WTC11 (cell line): Measurements from ENCODE around the gene PCGF1.

Experiments used
- CBFB ChIP-seq: sonication (generic); formaldehyde crosslinking; IDR thresholded peaks from 2 replicates; pipeline ENCODE4 v1.8.1; 2022; ENCODE audit warnings: mild to moderate bottlenecking, low read depth, missing genetic modification reagents
- CREB1 ChIP-seq: sonication (generic); formaldehyde crosslinking; IDR thresholded peaks from 2 replicates; pipeline ENCODE4 v1.8.0; 2023; ENCODE audit warnings: mild to moderate bottlenecking, missing genetic modification reagents
- ELF4 ChIP-seq: sonication (generic); formaldehyde crosslinking; IDR thresholded peaks from 2 replicates; pipeline ENCODE4 v1.8.1; 2022; ENCODE audit warnings: low read depth, mild to moderate bottlenecking, moderate library complexity, missing genetic modification reagents
- FOXK1 ChIP-seq: sonication (generic); formaldehyde crosslinking; IDR thresholded peaks from 2 replicates; pipeline ENCODE4 v1.8.0; 2022; ENCODE audit warnings: mild to moderate bottlenecking, moderate library complexity, missing genetic modification reagents
- SP1 ChIP-seq: sonication (generic); formaldehyde crosslinking; conservative IDR thresholded peaks from 2 replicates; pipeline ENCODE4 v1.8.1; 2022; ENCODE audit warnings: missing genetic modification reagents
- ZNF138 ChIP-seq: sonication (generic); formaldehyde crosslinking; conservative IDR thresholded peaks from 2 replicates; pipeline ENCODE4 v1.8.1; 2022; ENCODE audit warnings: mild to moderate bottlenecking, moderate library complexity, missing genetic modification reagents
- TF ChIP-seq, protein P1 (sequence below): sonication (generic); formaldehyde crosslinking; IDR thresholded peaks from 2 replicates; pipeline ENCODE4 v1.8.0; 2022; ENCODE audit warnings: mild to moderate bottlenecking, missing genetic modification reagents
- TF ChIP-seq, protein P2 (sequence below): sonication (generic); formaldehyde crosslinking; IDR thresholded peaks from 2 replicates; pipeline ENCODE4 v1.8.1; 2023; ENCODE audit warnings: mild to moderate bottlenecking, moderate library complexity, missing genetic modification reagents
- TF ChIP-seq, protein P3 (sequence below): fragments of 200-600 bp; IDR thresholded peaks from 2 replicates; pipeline ENCODE4 v1.8.0; 2022; ENCODE audit warnings: antibody characterized with exemption
- TF ChIP-seq, protein P4 (sequence below): sonication (generic); formaldehyde crosslinking; IDR thresholded peaks from 2 replicates; pipeline ENCODE4 v1.8.0; 2023; ENCODE audit warnings: missing genetic modification reagents, mild to moderate bottlenecking, borderline replicate concordance
- TF ChIP-seq, protein P5 (sequence below): sonication (generic); formaldehyde crosslinking; conservative IDR thresholded peaks from 2 replicates; pipeline ENCODE4 v1.8.1; 2022; ENCODE audit warnings: mild to moderate bottlenecking, missing genetic modification reagents

DNA sequence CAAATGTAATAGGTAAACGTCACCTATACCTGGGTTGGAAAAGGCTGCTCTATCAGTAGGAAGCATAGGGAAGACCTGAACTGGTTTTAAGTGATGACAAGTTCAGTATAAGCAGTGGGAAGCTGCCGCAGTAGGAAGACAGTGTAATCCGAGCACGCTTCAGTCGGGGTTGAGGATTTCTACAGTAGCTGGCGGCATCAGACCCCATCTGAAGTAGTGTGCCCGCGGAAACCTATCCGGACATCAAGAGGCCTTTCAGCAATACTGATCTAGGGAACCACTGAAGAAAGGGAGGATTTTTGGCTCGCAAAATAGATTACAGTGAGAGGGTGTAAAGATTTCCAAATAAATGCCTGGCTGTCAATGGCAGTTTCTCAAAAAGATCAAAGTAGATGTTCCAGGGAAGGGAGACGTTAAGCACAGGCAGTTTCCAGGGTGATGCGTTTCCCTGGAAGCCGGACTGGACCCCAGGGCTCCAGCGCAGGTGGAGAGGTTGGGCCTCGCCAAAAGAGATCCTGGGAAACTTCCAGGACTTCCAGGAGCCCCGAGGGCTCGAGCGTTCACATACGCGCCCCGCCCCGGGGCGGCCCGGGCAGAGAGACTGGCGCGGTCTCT, 40.9 kb upstream of the PCGF1 start:
- TF ChIP-seq SP1 (CRISPR knock-in tag) (no peak), CREB1 (no peak), ELF4 (CRISPR knock-in tag) (no peak), FOXK1 (CRISPR knock-in tag) (no peak), CBFB (CRISPR knock-in tag) (no peak), ZNF138 (no peak)
- TF ChIP-seq, protein P1, sequence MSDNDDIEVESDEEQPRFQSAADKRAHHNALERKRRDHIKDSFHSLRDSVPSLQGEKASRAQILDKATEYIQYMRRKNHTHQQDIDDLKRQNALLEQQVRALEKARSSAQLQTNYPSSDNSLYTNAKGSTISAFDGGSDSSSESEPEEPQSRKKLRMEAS (CRISPR knock-in tag): no peak
- TF ChIP-seq, protein P2, sequence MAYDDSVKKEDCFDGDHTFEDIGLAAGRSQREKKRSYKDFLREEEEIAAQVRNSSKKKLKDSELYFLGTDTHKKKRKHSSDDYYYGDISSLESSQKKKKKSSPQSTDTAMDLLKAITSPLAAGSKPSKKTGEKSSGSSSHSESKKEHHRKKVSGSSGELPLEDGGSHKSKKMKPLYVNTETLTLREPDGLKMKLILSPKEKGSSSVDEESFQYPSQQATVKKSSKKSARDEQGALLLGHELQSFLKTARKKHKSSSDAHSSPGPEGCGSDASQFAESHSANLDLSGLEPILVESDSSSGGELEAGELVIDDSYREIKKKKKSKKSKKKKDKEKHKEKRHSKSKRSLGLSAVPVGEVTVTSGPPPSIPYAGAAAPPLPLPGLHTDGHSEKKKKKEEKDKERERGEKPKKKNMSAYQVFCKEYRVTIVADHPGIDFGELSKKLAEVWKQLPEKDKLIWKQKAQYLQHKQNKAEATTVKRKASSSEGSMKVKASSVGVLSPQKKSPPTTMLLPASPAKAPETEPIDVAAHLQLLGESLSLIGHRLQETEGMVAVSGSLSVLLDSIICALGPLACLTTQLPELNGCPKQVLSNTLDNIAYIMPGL (CRISPR knock-in tag): no peak
- TF ChIP-seq, protein P3, sequence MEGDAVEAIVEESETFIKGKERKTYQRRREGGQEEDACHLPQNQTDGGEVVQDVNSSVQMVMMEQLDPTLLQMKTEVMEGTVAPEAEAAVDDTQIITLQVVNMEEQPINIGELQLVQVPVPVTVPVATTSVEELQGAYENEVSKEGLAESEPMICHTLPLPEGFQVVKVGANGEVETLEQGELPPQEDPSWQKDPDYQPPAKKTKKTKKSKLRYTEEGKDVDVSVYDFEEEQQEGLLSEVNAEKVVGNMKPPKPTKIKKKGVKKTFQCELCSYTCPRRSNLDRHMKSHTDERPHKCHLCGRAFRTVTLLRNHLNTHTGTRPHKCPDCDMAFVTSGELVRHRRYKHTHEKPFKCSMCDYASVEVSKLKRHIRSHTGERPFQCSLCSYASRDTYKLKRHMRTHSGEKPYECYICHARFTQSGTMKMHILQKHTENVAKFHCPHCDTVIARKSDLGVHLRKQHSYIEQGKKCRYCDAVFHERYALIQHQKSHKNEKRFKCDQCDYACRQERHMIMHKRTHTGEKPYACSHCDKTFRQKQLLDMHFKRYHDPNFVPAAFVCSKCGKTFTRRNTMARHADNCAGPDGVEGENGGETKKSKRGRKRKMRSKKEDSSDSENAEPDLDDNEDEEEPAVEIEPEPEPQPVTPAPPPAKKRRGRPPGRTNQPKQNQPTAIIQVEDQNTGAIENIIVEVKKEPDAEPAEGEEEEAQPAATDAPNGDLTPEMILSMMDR: no peak
- TF ChIP-seq, protein P4, sequence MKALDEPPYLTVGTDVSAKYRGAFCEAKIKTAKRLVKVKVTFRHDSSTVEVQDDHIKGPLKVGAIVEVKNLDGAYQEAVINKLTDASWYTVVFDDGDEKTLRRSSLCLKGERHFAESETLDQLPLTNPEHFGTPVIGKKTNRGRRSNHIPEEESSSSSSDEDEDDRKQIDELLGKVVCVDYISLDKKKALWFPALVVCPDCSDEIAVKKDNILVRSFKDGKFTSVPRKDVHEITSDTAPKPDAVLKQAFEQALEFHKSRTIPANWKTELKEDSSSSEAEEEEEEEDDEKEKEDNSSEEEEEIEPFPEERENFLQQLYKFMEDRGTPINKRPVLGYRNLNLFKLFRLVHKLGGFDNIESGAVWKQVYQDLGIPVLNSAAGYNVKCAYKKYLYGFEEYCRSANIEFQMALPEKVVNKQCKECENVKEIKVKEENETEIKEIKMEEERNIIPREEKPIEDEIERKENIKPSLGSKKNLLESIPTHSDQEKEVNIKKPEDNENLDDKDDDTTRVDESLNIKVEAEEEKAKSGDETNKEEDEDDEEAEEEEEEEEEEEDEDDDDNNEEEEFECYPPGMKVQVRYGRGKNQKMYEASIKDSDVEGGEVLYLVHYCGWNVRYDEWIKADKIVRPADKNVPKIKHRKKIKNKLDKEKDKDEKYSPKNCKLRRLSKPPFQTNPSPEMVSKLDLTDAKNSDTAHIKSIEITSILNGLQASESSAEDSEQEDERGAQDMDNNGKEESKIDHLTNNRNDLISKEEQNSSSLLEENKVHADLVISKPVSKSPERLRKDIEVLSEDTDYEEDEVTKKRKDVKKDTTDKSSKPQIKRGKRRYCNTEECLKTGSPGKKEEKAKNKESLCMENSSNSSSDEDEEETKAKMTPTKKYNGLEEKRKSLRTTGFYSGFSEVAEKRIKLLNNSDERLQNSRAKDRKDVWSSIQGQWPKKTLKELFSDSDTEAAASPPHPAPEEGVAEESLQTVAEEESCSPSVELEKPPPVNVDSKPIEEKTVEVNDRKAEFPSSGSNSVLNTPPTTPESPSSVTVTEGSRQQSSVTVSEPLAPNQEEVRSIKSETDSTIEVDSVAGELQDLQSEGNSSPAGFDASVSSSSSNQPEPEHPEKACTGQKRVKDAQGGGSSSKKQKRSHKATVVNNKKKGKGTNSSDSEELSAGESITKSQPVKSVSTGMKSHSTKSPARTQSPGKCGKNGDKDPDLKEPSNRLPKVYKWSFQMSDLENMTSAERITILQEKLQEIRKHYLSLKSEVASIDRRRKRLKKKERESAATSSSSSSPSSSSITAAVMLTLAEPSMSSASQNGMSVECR (CRISPR knock-in tag): no peak
- TF ChIP-seq, protein P5, sequence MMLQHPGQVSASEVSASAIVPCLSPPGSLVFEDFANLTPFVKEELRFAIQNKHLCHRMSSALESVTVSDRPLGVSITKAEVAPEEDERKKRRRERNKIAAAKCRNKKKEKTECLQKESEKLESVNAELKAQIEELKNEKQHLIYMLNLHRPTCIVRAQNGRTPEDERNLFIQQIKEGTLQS: no peak
